ENCODE measurements around the gene CPNE1. TPM values are rescaled to one million over a fixed set of nuclear protein-coding genes. Genes with fewer than 3 reads are reported as not detected.
A peak's percentile ranks its signal among the peaks of the same experiment; 100 is the strongest.

The CPNE1 gene
- polyA plus RNA-seq, 3 donors, result 153 to 210 (median 167) TPM

DNA sequence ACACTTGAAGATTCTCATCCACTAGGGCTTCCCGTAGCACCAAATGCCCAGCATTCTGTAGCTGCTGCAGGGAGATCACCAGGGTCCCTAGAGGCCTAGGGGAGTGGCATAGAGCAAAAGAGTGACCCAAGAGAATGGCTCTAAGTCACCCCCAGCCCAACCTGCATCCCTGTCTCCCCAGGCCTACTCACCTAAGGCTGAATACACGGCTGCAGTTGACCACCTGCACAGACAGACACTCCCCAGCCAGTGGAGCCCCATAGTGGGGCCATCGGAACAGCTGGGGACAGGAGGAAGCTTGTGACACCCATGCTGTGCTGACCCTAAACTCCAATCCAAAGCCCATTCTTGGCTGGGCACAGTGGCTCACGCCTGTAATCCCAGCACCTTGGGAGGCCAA, 58.6 kb downstream of the CPNE1 start:
- TF ChIP-seq, protein P1, sequence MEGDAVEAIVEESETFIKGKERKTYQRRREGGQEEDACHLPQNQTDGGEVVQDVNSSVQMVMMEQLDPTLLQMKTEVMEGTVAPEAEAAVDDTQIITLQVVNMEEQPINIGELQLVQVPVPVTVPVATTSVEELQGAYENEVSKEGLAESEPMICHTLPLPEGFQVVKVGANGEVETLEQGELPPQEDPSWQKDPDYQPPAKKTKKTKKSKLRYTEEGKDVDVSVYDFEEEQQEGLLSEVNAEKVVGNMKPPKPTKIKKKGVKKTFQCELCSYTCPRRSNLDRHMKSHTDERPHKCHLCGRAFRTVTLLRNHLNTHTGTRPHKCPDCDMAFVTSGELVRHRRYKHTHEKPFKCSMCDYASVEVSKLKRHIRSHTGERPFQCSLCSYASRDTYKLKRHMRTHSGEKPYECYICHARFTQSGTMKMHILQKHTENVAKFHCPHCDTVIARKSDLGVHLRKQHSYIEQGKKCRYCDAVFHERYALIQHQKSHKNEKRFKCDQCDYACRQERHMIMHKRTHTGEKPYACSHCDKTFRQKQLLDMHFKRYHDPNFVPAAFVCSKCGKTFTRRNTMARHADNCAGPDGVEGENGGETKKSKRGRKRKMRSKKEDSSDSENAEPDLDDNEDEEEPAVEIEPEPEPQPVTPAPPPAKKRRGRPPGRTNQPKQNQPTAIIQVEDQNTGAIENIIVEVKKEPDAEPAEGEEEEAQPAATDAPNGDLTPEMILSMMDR (IDR thresholded peaks at IDR 0.05), result no peak
- 89% methylated on average over 4 of the region's 4 CpGs for WGBS (ENCODE audit: insufficient coverage)
- Mint-ChIP-seq H3K36me3 (peaks cover 0 to 3% of the 10 kb centered on the region in 2 donors), H3K4me1 (peaks cover 10% of the 10 kb centered on the region), H3K9me3 (peaks cover 0 to 7% (median 1%) of the 10 kb centered on the region in 7 donors), H3K27ac (no peak overlapping the region), H3K27me3 (ENCODE audit: low read depth in 3 of 3) (peaks cover 17 to 28% (median 19%) of the 10 kb centered on the region in 3 donors), H3K4me3 (no peak overlapping the region)
- DNase-seq, result no peak
- intact Hi-C loops (cut with micrococcal nuclease), result no loop called here
- Histone ChIP-seq H4K20me1 (ENCODE audit: insufficient read depth, low read length) (no peaks in the 10 kb centered on the region), H3K4me2 (replicated peaks; ENCODE audit: extremely low read depth, low read length, poor library complexity, severe bottlenecking) (no peak overlapping the region), H3K9ac (ENCODE audit: insufficient read depth, low read length, poor library complexity, severe bottlenecking) (no peak overlapping the region), H3K9me3 (replicated peaks in 1 of 2; ENCODE audit: control insufficient read depth in 1 of 2, insufficient read depth in 1 of 2, low read length in 2 of 2) (no peaks in the 10 kb centered on the region), H3K4me1 (ENCODE audit: control insufficient read depth in 1 of 2, insufficient read depth in 2 of 2, low read length in 2 of 2) (peaks cover 9 to 11% of the 10 kb centered on the region in 2 donors), H3K27me3 (ENCODE audit: control insufficient read depth in 2 of 2, insufficient read depth in 2 of 2, low read length in 2 of 2) (peaks cover 4 to 14% of the 10 kb centered on the region in 2 donors), H3K4me3 (replicated peaks in 1 of 3; ENCODE audit: low read depth in 2 of 3, low read length in 3 of 3) (no peak overlapping the region), H3K27ac (ENCODE audit: low read depth in 1 of 2, low read length in 2 of 2) (no peak overlapping the region), H3K36me3 (replicated peaks in 1 of 2; ENCODE audit: control insufficient read depth in 1 of 2, insufficient read depth in 2 of 2, low read length in 2 of 2) (no peaks in the 10 kb centered on the region), H3K79me2 (ENCODE audit: insufficient read depth, low read length) (no peaks in the 10 kb centered on the region), H2AFZ (ENCODE audit: insufficient read depth, low read depth, low read length, poor library complexity, severe bottlenecking) (no peak overlapping the region)

DNA sequence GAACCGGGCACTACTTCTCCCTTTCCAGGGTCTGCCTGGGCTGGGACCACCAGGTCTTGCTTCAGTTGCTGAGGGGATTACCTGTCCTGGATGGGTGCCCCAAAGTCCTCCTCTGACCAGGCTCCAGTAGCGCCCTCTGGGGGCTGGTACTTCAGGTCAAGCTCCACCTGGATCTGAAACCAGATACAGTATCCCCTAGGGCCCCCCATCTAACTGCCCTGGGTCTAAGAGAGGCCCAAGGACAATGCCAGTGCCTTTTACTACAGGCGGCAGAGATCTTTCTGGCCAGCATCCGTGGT, 60.3 kb downstream of the CPNE1 start:
- Histone ChIP-seq H3K4me1 (ENCODE audit: control insufficient read depth in 1 of 2, insufficient read depth in 2 of 2, low read length in 2 of 2) (peaks cover 16 to 17% of the 10 kb centered on the region in 2 donors), H3K27ac (ENCODE audit: low read depth in 1 of 2, low read length in 2 of 2) (no peak overlapping the region), H2AFZ (ENCODE audit: insufficient read depth, low read depth, low read length, poor library complexity, severe bottlenecking) (no peak overlapping the region), H3K4me3 (replicated peaks in 1 of 3; ENCODE audit: low read depth in 2 of 3, low read length in 3 of 3) (no peak overlapping the region), H3K79me2 (ENCODE audit: insufficient read depth, low read length) (no peaks in the 10 kb centered on the region), H4K20me1 (ENCODE audit: insufficient read depth, low read length) (no peaks in the 10 kb centered on the region), H3K9ac (ENCODE audit: insufficient read depth, low read length, poor library complexity, severe bottlenecking) (no peak overlapping the region), H3K9me3 (replicated peaks in 1 of 2; ENCODE audit: control insufficient read depth in 1 of 2, insufficient read depth in 1 of 2, low read length in 2 of 2) (no peaks in the 10 kb centered on the region), H3K27me3 (ENCODE audit: control insufficient read depth in 2 of 2, insufficient read depth in 2 of 2, low read length in 2 of 2) (peaks cover 8 to 31% of the 10 kb centered on the region in 2 donors), H3K4me2 (replicated peaks; ENCODE audit: extremely low read depth, low read length, poor library complexity, severe bottlenecking) (no peak overlapping the region), H3K36me3 (replicated peaks in 1 of 2; ENCODE audit: control insufficient read depth in 1 of 2, insufficient read depth in 2 of 2, low read length in 2 of 2) (no peaks in the 10 kb centered on the region)
- no peak for DNase-seq
- intact Hi-C loops (cut with micrococcal nuclease), result no loop called here
- Mint-ChIP-seq H3K9me3 (peaks cover 0 to 7% (median 2%) of the 10 kb centered on the region in 7 donors), H3K27ac (no peak overlapping the region), H3K27me3 (ENCODE audit: low read depth in 3 of 3) (peaks cover 34 to 44% (median 36%) of the 10 kb centered on the region in 3 donors), H3K4me1 (peaks cover 17% of the 10 kb centered on the region), H3K4me3 (no peak overlapping the region), H3K36me3 (peaks cover 0 to 5% of the 10 kb centered on the region in 2 donors)
- WGBS (ENCODE audit: insufficient coverage), result 67% methylated on average over 2 of the region's 4 CpGs
- TF ChIP-seq, protein P1 (IDR thresholded peaks at IDR 0.05), result peak; percentile 29
